Astrocyte (in vitro differentiated cells and primary cell): Measurements from ENCODE around the gene ORAI1. TPM values are rescaled to one million over a fixed set of nuclear protein-coding genes. Genes with fewer than 3 reads are reported as not detected.
"Not testable (repeated sequence)": the region's sequence is repeated elsewhere in the genome, so short reads cannot be mapped to it uniquely, and the experiment has no call there.

Experiments used
- DNase-seq: peaks from one replicate; pipeline ENCODE4 v3.0.0-alpha.2; 2010; ENCODE audit warnings: low read depth
- FAIRE-seq: peaks from 2 replicates; lab custom pipeline; 2011; peaks lifted over from hg19 to GRCh38; lab: Jason Lieb, UNC
- H2AFZ ChIP-seq: 2 replicates; pipeline ENCODE4 v1.6.0; 2012; ENCODE audit warnings: low read depth, low read length, inconsistent platforms
- H3K27ac ChIP-seq: 2 replicates; pipeline ENCODE4 v1.5.1; 2011; ENCODE audit warnings: low read depth, low read length, inconsistent platforms
- H3K27me3 ChIP-seq: 2 replicates; pipeline ENCODE4 v1.6.0; 2011; ENCODE audit warnings: low read length, inconsistent platforms; ENCODE audit not compliant: insufficient read depth
- H3K36me3 ChIP-seq: 2 replicates; pipeline ENCODE4 v1.5.1; 2011; ENCODE audit warnings: low read length, inconsistent platforms; ENCODE audit not compliant: insufficient read depth
- H3K4me1 ChIP-seq: 2 replicates; pipeline ENCODE4 v1.5.1; 2011; ENCODE audit warnings: low read length, inconsistent platforms; ENCODE audit not compliant: insufficient read depth
- H3K4me2 ChIP-seq: 2 replicates; pipeline ENCODE4 v1.6.0; 2012; ENCODE audit warnings: low read length, inconsistent platforms
- H3K4me3 ChIP-seq: 2 replicates; pipeline ENCODE4 v1.5.1; 2011; ENCODE audit warnings: low read depth, mild to moderate bottlenecking, low read length, inconsistent platforms; ENCODE audit not compliant: insufficient read depth
- H3K79me2 ChIP-seq: 2 replicates; pipeline ENCODE4 v1.6.0; 2012; ENCODE audit warnings: mild to moderate bottlenecking, low read length, inconsistent platforms; ENCODE audit not compliant: insufficient read depth
- H3K9ac ChIP-seq: 2 replicates; pipeline ENCODE4 v1.6.0; 2012; ENCODE audit warnings: mild to moderate bottlenecking, low read length, inconsistent platforms
- H3K9me3 ChIP-seq: 2 replicates; pipeline ENCODE4 v1.5.1; 2012; ENCODE audit warnings: low read depth, mild to moderate bottlenecking, low read length, inconsistent platforms; ENCODE audit not compliant: insufficient read depth
- H4K20me1 ChIP-seq: 2 replicates; pipeline ENCODE4 v1.6.0; 2012; ENCODE audit warnings: low read length, inconsistent platforms; ENCODE audit not compliant: insufficient read depth
- H3K27ac Mint-ChIP-seq: one replicate; pipeline ENCODE4 v1.8.0; 2021; ENCODE audit warnings: mild to moderate bottlenecking, mixed read lengths; ENCODE audit not compliant: unreplicated experiment
- H3K27me3 Mint-ChIP-seq: one replicate; pipeline ENCODE4 v1.8.0; 2021; ENCODE audit warnings: low read depth, mixed read lengths; ENCODE audit not compliant: unreplicated experiment
- H3K36me3 Mint-ChIP-seq: one replicate; pipeline ENCODE4 v1.8.0; 2021; ENCODE audit warnings: low read depth, mixed read lengths; ENCODE audit not compliant: unreplicated experiment
- H3K4me1 Mint-ChIP-seq: one replicate; pipeline ENCODE4 v1.8.0; 2021; ENCODE audit warnings: low read depth, mixed read lengths; ENCODE audit not compliant: unreplicated experiment
- H3K4me3 Mint-ChIP-seq: one replicate; pipeline ENCODE4 v1.8.0; 2021; ENCODE audit warnings: mild to moderate bottlenecking, moderate library complexity, mixed read lengths; ENCODE audit not compliant: unreplicated experiment
- H3K9me3 Mint-ChIP-seq: one replicate; pipeline ENCODE4 v1.8.0; 2021; ENCODE audit warnings: mild to moderate bottlenecking, mixed read lengths; ENCODE audit not compliant: unreplicated experiment
- EZH2 ChIP-seq: IDR thresholded peaks from 2 replicates; pipeline ENCODE4 v1.6.1; 2012; ENCODE audit warnings: mild to moderate bottlenecking, low read length, inconsistent platforms; ENCODE audit not compliant: insufficient read depth
- total RNA-seq: library from RNA; stranded (reverse); gene quantifications from 2 replicates; pipeline ENCODE4 v1.2.1, GENCODE V29; 2021
- TF ChIP-seq, protein P1 (sequence below): IDR thresholded peaks from 2 replicates; pipeline ENCODE4 v1.5.1; 2011; ENCODE audit warnings: low read depth, mild to moderate bottlenecking, inconsistent platforms, low read length, moderate library complexity; ENCODE audit not compliant: insufficient read depth

ORAI1 gene
- total RNA-seq, 1 donor from 2014 or later: 20.4 TPM

DNA sequence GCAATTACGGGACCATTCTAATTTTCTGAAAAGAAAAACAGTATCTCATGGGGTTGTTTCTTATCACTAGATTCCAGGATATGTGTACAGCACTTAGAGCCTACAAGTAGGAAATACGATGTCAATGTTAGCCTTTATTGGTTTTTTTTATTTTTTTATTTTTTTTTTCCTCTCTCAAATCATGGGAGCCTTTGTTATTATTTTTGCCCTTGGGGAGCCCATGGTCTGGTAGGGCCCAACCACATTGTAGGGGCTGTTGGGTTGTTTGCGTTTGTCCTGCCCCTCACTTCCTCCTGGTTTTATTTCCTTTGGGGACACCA, 37.2 kb downstream of the ORAI1 start:
- Histone ChIP-seq H4K20me1 (no peaks in the 10 kb centered on the region), H3K9me3 (no peaks in the 10 kb centered on the region), H3K4me2 (no peak overlapping the region), H3K27me3 (no peaks in the 10 kb centered on the region), H3K9ac (no peak overlapping the region), H3K27ac (no peak overlapping the region), H3K79me2 (no peaks in the 10 kb centered on the region), H3K4me1 (peaks cover 6% of the 10 kb centered on the region), H2AFZ (peak overlapping the region; percentile 47), H3K36me3 (no peaks in the 10 kb centered on the region), H3K4me3 (no peak overlapping the region)
- DNase-seq (no peak), FAIRE-seq (no peak)
- H3K27me3 Mint-ChIP-seq: peaks cover 2% of the 10 kb centered on the region
- no peaks in the 10 kb centered on the region for H3K9me3 Mint-ChIP-seq
- H3K4me3 Mint-ChIP-seq: no peak overlapping the region
- no peak overlapping the region for H3K27ac Mint-ChIP-seq
- peaks cover 5% of the 10 kb centered on the region for H3K4me1 Mint-ChIP-seq
- TF ChIP-seq EZH2: no peak
- TF ChIP-seq, protein P1, sequence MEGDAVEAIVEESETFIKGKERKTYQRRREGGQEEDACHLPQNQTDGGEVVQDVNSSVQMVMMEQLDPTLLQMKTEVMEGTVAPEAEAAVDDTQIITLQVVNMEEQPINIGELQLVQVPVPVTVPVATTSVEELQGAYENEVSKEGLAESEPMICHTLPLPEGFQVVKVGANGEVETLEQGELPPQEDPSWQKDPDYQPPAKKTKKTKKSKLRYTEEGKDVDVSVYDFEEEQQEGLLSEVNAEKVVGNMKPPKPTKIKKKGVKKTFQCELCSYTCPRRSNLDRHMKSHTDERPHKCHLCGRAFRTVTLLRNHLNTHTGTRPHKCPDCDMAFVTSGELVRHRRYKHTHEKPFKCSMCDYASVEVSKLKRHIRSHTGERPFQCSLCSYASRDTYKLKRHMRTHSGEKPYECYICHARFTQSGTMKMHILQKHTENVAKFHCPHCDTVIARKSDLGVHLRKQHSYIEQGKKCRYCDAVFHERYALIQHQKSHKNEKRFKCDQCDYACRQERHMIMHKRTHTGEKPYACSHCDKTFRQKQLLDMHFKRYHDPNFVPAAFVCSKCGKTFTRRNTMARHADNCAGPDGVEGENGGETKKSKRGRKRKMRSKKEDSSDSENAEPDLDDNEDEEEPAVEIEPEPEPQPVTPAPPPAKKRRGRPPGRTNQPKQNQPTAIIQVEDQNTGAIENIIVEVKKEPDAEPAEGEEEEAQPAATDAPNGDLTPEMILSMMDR: no peak
- H3K36me3 Mint-ChIP-seq: no peaks in the 10 kb centered on the region

DNA sequence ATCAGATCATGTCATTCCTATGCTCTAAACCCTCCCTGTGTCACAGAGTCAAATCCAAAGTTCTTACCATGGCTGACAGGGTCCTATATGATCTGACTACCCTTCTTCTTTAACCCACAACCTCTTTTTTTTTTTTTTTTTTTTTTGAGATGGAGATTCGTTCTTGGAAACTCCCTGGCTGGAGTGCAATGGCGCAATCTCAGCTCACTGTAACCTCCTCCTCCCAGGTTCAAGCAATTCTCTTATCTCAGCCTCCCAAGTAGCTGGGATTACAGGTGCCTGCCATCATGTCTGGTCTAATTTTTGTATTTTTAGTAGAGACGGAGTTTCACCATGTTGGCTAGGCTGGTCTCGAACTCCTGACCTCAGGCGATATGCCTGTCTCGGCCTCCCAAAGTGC, 40.5 kb downstream of the ORAI1 start:
- H3K9ac ChIP-seq, H3K27me3 ChIP-seq, H3K27me3 Mint-ChIP-seq, H3K4me2 ChIP-seq, H3K36me3 Mint-ChIP-seq, H3K9me3 Mint-ChIP-seq, H4K20me1 ChIP-seq, H3K9me3 ChIP-seq, H3K27ac ChIP-seq, H3K4me1 Mint-ChIP-seq, H3K79me2 ChIP-seq, FAIRE-seq, H3K27ac Mint-ChIP-seq, H3K36me3 ChIP-seq, DNase-seq, H3K4me3 ChIP-seq, H3K4me3 Mint-ChIP-seq, H3K4me1 ChIP-seq, H2AFZ ChIP-seq: not testable (repeated sequence)

DNA sequence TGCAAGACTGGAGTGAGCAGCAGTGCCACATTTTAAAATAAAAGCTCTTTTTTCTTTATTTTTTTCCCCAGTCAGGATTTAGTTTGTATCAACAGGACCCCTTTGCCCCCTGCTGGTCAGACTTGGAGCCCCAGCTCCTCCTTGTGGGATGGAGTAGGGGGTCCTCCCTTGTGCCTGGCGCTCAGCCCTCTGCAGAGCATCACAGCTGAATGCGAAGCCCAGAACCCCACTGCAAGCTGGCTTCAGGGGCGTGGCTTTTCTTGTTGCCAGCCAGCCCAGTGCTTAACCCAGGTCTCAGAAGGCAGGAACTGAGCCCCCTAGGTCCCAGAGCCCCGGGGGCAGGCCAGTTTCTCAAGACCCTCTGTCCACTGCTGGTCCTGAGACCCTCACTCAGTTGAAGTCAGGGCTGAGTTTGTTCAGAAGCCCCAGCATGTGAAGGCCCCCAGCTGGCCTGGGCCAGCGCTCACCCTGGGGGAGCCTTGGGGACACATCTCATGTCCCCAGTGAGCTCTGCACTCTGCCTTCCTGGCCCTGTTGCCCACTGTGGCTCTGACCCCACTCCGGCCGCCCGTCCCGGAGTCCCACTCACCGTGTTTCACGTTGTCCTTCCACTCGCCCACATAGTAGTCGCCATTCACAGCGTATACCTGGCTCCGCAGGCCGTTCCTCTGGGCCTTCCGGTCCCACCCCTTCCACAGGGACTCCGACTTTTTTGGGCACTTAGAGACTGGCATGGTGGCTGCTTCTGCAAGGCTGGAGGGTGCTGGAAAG, 42.6 kb downstream of the ORAI1 start:
- Histone ChIP-seq H3K4me3 (no peak overlapping the region), H3K36me3 (no peaks in the 10 kb centered on the region), H3K27ac (no peak overlapping the region), H3K79me2 (no peaks in the 10 kb centered on the region), H3K4me1 (peaks cover 6% of the 10 kb centered on the region), H3K9ac (no peak overlapping the region), H4K20me1 (no peaks in the 10 kb centered on the region), H3K9me3 (no peaks in the 10 kb centered on the region), H3K27me3 (no peaks in the 10 kb centered on the region), H2AFZ (no peak overlapping the region), H3K4me2 (no peak overlapping the region)
- TF ChIP-seq EZH2: no peak
- TF ChIP-seq, protein P1: peak; percentile 59
- no peak overlapping the region for H3K27ac Mint-ChIP-seq
- FAIRE-seq: no peak
- H3K4me3 Mint-ChIP-seq: no peak overlapping the region
- no peak for DNase-seq
- H3K36me3 Mint-ChIP-seq: no peaks in the 10 kb centered on the region
- no peaks in the 10 kb centered on the region for H3K9me3 Mint-ChIP-seq
- H3K4me1 Mint-ChIP-seq: peaks cover 2% of the 10 kb centered on the region
- peaks cover 2% of the 10 kb centered on the region for H3K27me3 Mint-ChIP-seq
